Stomach smooth muscle (tissue), 2 donors: Measurements from ENCODE around the gene LIMS2.
A peak's percentile ranks its signal among the peaks of the same experiment; 100 is the strongest.

ENCODE experiments used
- H3K27ac ChIP-seq: one replicate; pipeline ENCODE4 v1.7.0; 2013; ENCODE audit warnings: mild to moderate bottlenecking, low read length, inconsistent platforms
- H3K27me3 ChIP-seq, 2 donors: one replicate each; pipeline ENCODE4 v1.7.0; 2013; ENCODE audit warnings: low read length in 2 of 2; ENCODE audit not compliant: insufficient read depth in 2 of 2, control insufficient read depth in 1 of 2
- H3K36me3 ChIP-seq, 2 donors: one replicate each; pipeline ENCODE4 v1.7.0; 2013; ENCODE audit warnings: low read length in 2 of 2; ENCODE audit not compliant: control insufficient read depth in 2 of 2, insufficient read depth in 2 of 2
- H3K4me1 ChIP-seq: one replicate; pipeline ENCODE4 v1.7.0; 2013; ENCODE audit warnings: low read length; ENCODE audit not compliant: control insufficient read depth, insufficient read depth
- H3K4me3 ChIP-seq, 2 donors: one replicate each; pipeline ENCODE4 v1.7.0; 2013; ENCODE audit warnings: low read length in 2 of 2
- H3K9ac ChIP-seq, 2 donors: one replicate each; pipeline ENCODE4 v1.7.0; 2013; ENCODE audit warnings: low read length in 2 of 2, mild to moderate bottlenecking in 1 of 2
- H3K9me3 ChIP-seq, 2 donors: one replicate each; pipeline ENCODE4 v1.7.0; 2013; ENCODE audit warnings: low read length in 2 of 2; ENCODE audit not compliant: control insufficient read depth in 2 of 2
- donor health status: healthy.
- donor health status: Pancreatic carcinoma.

LIMS2 gene

GRCh38 chr2:127635380-127636237, 39.7 kb downstream of the LIMS2 start:
- H3K27ac ChIP-seq: peak overlapping the region; percentile 78
- H3K27me3 ChIP-seq: no peaks in the 10 kb centered on the region
- H3K36me3 ChIP-seq: peaks cover 7 to 12% of the 10 kb centered on the region in 2 donors
- no peak overlapping the region for H3K4me3 ChIP-seq
- H3K4me1 ChIP-seq: peaks cover 74% of the 10 kb centered on the region
- H3K9me3 ChIP-seq: no peaks in the 10 kb centered on the region
- no peak overlapping the region for H3K9ac ChIP-seq

DNA sequence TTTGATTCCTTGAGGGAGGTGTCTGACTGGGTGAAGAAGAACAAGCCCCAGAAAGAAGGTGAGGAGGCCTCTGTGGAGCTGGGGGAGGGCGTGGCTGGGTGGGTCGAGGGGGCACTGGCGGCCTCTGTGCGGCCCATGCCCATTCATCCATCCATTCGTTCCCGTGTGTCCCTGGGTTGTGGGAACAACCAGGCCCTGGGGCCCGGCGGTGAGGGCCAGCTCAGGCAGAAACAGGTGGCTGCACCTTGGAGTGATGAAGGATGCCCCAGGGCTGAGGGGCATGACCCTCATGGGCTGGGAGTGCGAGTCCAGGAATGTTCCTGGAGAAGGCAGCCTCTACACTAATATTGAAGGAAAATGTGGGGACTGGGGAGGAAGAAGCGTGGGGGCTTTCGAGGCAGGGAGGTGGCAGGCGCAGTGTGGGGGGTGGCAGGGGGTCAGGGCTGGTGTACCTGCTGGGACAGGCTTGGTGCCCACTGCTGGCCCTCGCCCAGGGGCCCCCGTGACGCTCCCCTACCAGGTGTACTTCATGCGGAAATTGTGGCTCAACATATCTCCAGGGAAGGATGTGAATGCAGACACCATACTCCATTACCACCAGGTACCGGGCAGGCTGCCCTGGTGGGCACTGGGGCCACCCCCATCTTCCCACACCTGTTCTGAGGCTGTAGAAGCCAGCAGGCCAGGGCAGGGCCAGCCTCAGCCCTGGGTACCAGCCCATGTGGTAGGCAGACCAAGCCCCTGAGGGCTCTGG, 40.5 kb downstream of the LIMS2 start:
- H3K9me3 ChIP-seq: no peaks in the 10 kb centered on the region
- no peak overlapping the region for H3K4me3 ChIP-seq
- H3K4me1 ChIP-seq: peaks cover 80% of the 10 kb centered on the region
- H3K27me3 ChIP-seq: no peaks in the 10 kb centered on the region
- no peak overlapping the region for H3K9ac ChIP-seq
- peaks cover 7 to 9% of the 10 kb centered on the region in 2 donors for H3K36me3 ChIP-seq
- H3K27ac ChIP-seq: peak overlapping the region; percentile 78

DNA sequence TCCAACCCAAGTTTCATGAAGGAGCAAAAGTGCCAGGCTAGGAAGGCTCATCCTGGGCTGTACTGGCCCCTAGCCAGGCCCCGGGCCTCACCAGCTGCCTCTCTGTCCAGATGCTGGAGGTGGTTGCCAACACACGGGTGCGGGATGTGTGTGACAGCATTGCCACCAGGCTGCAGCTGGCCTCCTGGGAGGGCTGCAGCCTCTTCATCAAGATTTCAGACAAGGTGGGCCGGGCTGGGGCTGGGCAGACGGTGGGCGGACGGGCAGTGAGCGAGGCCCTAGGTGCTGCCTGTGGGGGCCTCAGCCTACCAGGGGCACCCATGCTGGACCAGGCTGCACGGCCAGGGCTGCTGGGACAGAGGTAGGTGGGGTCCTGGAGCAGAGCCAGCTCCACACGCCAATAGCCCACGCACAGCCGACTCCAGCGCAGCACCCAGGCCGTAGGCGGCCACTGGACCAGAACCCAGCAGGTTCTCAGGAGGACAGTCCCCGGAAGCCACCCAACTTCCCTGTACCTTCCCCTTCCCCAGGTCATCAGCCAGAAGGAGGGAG, 41.2 kb downstream of the LIMS2 start:
- Histone ChIP-seq H3K9ac (no peak overlapping the region), H3K36me3 (peaks cover 4 to 7% of the 10 kb centered on the region in 2 donors), H3K27ac (peak overlapping the region; percentile 78), H3K27me3 (no peaks in the 10 kb centered on the region), H3K9me3 (no peaks in the 10 kb centered on the region), H3K4me3 (no peak overlapping the region), H3K4me1 (peaks cover 76% of the 10 kb centered on the region)

- Histone ChIP-seq H3K4me1 (peaks cover 71% of the 10 kb centered on the region), H3K9ac (no peak overlapping the region), H3K9me3 (no peaks in the 10 kb centered on the region), H3K4me3 (no peak overlapping the region), H3K36me3 (peaks cover 0 to 1% of the 10 kb centered on the region in 2 donors), H3K27me3 (no peaks in the 10 kb centered on the region), H3K27ac (peak overlapping the region; percentile 78)
These were observed 41.7 kb downstream of the LIMS2 start for GRCh38 chr2:127633556-127634065.

GRCh38 chr2:127632592-127633489, 42.5 kb downstream of the LIMS2 start:
- Histone ChIP-seq H3K4me1 (peaks cover 63% of the 10 kb centered on the region), H3K27ac (peak overlapping the region; percentile 78), H3K27me3 (no peaks in the 10 kb centered on the region), H3K36me3 (no peaks in the 10 kb centered on the region), H3K4me3 (no peak overlapping the region), H3K9ac (no peak overlapping the region), H3K9me3 (no peaks in the 10 kb centered on the region)

DNA sequence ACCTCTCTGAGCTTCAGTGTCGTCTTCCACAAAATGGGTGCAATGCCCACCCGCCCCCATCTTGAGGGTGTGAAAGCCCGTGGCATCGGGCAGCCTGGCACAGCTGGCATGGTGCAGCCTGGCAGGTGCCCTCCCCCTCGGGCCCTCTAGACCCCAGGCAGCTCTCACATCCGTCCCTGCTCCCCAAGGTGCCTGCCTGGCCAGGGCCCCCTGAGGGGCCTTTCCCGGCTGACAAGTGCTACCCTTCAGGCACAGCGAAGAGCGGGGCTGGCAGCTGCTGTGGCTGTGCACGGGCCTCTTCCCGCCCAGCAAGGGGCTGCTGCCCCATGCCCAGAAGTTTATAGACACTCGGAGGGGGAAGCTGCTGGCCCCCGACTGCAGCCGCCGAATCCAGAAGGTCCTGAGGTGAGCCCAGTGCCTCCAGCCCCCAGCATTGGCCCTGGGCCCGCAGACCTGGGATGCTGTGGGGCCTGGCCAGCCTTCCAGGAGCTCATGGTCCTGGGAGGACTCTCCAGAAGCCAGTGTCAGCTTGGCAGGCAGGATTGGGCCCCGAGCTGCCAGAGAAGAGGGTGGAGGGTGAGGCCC, 43.2 kb downstream of the LIMS2 start:
- H3K9ac ChIP-seq: no peak overlapping the region
- H3K27me3 ChIP-seq: no peaks in the 10 kb centered on the region
- no peaks in the 10 kb centered on the region for H3K9me3 ChIP-seq
- H3K4me3 ChIP-seq: no peak overlapping the region
- peaks cover 56% of the 10 kb centered on the region for H3K4me1 ChIP-seq
- H3K27ac ChIP-seq: peak overlapping the region; percentile 78
- no peaks in the 10 kb centered on the region for H3K36me3 ChIP-seq

DNA sequence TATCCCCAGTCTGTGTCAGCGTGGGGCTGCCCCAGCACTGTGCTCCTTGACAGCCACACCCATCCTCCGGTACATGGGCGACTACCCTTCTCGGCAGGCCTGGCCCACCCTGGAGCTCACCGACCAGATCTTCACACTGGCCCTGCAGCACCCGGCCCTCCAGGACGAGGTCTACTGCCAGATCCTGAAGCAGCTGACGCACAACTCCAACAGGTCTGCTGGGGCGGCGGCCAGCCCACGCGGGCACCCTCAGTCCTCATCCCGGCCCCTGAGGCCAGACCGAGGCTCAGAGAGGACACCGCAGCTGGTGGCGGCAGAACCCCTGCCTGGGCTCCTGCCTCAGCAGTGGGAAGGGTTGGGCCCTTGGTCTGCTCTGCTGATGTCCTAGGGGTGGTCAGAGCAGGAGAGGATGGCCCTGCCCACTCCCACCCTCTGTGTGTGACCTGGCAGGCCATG, 43.8 kb downstream of the LIMS2 start:
- H3K4me1 ChIP-seq: peaks cover 52% of the 10 kb centered on the region
- H3K36me3 ChIP-seq: no peaks in the 10 kb centered on the region
- no peak overlapping the region for H3K9ac ChIP-seq
- no peaks in the 10 kb centered on the region for H3K27me3 ChIP-seq
- H3K27ac ChIP-seq: peak overlapping the region; percentile 78
- no peaks in the 10 kb centered on the region for H3K9me3 ChIP-seq
- peak overlapping the region in 1 of 2 donors; percentile 29 for H3K4me3 ChIP-seq

GRCh38 chr2:127630864-127631540, 44.3 kb downstream of the LIMS2 start:
- H3K27ac ChIP-seq: peak overlapping the region; percentile 78
- H3K4me3 ChIP-seq: peak overlapping the region in 1 of 2 donors; percentile 29
- peaks cover 52% of the 10 kb centered on the region for H3K4me1 ChIP-seq
- peaks cover 0 to 2% of the 10 kb centered on the region in 2 donors for H3K27me3 ChIP-seq
- no peak overlapping the region for H3K9ac ChIP-seq
- no peaks in the 10 kb centered on the region for H3K36me3 ChIP-seq
- H3K9me3 ChIP-seq: no peaks in the 10 kb centered on the region

DNA sequence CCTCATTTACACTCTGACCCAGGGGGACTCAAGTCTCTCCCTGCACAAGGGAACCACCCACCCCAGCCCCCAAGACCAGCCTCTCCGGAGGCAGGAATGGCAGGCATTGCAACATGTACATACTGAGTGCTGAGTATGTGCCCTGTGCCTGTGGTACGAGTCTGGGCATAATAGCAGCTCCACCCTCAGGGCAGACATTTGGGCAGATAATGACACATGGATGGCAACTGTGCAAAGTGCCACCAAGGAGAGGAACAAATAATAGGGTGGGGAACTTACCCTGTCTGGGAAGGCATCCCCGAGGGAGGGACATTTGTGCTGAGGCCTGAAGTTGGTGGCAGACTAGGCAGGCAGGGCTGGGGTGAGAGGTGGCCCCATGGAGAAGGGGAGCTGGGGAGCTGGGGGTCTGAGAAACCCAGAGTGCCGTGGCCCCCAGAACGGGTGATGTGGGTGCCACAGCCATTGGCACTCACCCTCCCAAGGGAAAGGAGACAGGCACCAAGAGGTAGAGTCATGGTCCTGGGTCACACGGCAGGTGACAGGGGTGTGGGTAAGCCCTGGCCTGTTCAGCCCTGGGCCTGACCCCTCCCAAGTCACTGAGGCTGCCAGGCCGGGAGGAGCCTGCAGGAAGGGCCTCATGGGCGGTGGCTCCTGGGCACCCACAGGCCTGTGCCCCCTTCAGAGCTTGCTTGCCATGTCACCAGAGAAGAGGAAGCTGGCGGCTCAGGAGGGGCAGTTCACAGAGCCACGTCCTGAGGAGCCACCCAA, 45.0 kb downstream of the LIMS2 start:
- H3K36me3 ChIP-seq: no peaks in the 10 kb centered on the region
- no peaks in the 10 kb centered on the region for H3K9me3 ChIP-seq
- H3K4me3 ChIP-seq: no peak overlapping the region
- H3K4me1 ChIP-seq: peaks cover 51% of the 10 kb centered on the region
- H3K27ac ChIP-seq: no peak overlapping the region
- peaks cover 2 to 5% of the 10 kb centered on the region in 2 donors for H3K27me3 ChIP-seq
- no peak overlapping the region for H3K9ac ChIP-seq
